HG02938 (cell line): ENCODE data around the gene BOLA1.
A peak's percentile ranks its signal among the peaks of the same experiment; 100 is the strongest.
"Not testable (repeated sequence)": the region's sequence is repeated elsewhere in the genome, so short reads cannot be mapped to it uniquely, and the experiment has no call there.

Experiments
- ATAC-seq: cut with Tn5 transposase; IDR thresholded peaks from one replicate; pipeline ENCODE4 v1.9.1; 2021; ENCODE audit warnings: mild to moderate bottlenecking, moderate library complexity; ENCODE audit not compliant: unreplicated experiment

BOLA1 gene

DNA sequence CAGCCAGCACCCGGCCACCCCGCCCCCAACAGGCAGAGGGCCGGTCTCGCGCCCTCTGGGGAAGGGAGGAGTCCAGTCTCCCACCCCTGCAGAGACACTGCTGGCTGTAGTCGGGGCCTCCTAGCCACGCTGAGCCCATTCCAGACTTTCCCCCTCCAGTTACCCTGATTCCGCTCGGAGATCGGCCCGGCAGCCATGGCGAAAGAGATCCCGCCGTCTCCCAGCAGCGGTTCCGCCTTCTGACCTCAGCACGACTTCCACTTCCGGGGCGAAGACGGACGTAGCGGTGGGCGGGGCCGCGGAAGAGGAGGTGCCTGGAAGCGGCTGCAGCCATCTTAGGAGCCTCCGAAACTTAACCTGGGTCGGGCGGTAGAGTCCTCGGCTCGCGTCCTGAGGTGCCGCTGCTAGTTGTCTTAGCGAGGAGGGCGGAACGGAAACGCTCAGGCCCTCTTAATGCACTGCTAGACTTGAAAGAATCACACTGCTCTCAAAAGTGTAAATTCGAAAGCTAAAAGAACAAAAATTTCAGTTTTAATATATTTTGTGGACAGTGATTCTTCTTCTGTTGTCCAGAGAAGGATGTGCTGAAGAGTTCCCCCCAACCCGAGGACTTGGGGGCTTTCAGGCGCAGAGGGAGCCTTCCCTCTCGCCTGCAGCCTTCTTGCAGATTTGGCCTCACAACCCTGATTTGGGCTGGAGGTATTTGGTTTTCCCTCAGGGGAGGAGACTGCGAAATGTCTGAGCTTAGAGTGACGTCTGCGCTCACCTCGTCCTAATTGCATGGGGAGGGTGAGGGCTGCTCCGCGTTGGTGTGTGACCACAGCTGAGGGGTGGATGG is 28.4 kb downstream of the BOLA1 start, which contains the start of gene SF3B4:
TSS of gene SF3B4 (minus strand) at position 241 of the 838 bp plus-strand sequence. CDS start at position 197, 44 bp downstream.
- ATAC-seq: peak; percentile 91

DNA sequence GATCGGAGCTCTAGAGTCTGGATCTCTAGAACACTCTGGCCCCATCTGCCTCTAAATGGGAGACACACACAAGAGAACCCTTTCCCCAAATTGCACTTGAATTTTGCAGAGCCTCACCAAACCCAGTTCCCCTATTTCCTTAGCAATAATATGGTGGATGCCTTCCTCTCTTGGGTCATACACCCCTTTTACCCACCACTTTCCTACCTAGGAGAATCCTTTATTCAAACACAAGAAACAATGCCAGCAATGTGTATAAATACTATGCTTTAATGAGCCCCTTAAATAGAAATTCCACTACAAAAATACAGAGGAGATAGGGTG is 29.0 kb downstream of the BOLA1 start:
- no peak for ATAC-seq

DNA sequence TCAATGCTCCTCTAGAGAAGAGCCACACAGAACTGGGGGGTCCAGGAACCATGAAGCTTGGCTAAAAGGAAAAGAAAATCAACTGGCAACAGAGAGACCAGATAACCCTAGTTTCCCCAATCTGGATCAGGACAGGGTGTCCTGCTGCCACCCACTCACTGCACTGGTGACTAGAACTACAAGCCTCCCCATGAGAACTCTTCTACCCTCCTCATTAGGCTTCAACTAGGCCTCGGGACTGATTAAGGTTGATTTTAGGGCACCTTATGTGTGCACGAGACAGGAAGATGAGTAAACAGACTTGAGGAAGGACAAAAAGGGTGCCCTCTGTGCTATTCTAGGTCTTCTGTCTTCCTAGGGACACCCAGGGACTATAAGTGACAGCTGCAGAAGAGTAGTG is 30.5 kb downstream of the BOLA1 start:
- ATAC-seq: no peak

DNA sequence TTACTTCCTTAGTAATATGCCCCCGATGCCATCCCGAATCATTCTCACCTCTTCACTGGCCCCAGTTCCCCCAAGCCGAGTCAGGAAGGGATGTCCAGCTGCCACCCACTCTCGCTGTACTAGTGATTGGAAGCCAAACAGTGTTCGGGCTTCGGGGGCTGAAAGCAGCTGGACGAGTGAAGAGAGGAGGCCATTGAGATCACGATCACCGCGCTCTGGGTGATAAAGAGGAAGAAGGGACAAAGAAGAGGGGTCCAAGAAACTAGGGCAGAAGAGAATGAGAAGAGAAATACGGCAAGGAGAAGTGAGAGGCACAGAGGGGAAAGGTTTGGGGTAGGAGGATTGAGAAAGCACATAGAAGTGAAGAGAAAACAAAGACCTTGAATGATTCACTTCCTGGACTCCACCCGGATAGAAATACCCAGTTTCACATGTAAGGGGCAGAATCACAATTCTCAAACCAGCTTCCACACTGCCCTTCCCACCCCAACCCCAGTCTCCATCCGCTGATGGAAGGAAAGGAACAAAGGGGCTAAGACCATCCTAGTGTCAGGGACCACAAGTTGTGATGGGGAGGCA is 31.9 kb downstream of the BOLA1 start:
- ATAC-seq: no peak

DNA sequence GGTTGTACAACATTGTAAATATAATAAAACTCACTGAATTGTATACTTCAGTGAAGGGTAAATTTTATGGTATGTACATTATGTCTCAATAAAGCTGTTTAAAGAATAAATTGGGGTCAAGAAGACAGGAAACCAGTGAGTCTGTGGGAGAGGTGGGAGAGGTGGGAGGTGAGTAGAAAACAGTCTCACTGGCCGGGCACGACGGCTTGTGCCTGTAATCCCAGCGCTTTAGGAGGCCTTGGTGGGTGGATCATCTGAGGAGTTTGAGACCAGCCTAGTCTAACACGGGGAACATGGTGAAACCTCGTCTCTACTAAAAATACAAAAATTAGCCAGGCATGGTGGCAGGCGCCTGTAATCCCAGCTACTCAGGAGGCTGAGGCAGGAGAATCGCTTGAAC is 33.1 kb downstream of the BOLA1 start:
- ATAC-seq: no peak

DNA sequence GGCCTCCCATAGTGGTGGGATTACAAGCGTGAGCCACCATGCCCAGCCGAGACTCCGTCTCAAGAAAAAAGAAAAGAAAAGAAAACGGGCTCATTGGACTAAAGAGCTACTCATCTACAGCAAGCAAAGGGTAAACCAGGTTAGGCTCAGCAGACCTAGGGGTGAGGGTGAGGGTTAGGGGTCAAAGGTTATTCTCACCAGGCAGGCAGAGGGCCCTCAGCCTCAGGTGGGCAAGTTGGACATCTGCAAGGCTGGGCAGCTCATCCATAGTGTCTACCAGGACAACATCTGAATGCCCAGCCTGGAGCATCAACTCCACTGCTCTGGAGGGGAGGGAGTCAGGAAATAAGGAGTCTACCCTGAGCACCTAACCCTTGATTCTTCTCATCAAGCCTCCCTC is 33.8 kb downstream of the BOLA1 start:
- ATAC-seq: no peak

DNA sequence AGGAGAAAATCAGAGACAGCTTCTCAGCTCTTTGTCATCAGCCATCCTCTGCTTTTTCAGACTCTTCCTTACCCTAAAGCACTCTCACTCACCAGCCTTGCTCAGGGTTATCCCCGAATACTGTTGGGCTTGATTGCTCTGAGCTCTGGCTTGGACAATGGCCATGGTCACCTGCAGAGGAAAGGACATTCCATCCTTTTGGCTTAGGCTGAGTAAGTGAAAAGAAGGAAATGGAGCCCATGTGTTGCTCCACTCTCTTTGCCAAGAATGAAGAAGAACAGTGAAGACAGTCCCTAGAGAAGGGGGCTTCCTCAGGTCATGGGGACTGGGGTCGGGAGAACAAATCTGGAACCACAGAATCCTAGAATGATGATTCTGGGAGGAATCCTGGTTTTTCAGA is 35.0 kb downstream of the BOLA1 start:
- no peak for ATAC-seq

DNA sequence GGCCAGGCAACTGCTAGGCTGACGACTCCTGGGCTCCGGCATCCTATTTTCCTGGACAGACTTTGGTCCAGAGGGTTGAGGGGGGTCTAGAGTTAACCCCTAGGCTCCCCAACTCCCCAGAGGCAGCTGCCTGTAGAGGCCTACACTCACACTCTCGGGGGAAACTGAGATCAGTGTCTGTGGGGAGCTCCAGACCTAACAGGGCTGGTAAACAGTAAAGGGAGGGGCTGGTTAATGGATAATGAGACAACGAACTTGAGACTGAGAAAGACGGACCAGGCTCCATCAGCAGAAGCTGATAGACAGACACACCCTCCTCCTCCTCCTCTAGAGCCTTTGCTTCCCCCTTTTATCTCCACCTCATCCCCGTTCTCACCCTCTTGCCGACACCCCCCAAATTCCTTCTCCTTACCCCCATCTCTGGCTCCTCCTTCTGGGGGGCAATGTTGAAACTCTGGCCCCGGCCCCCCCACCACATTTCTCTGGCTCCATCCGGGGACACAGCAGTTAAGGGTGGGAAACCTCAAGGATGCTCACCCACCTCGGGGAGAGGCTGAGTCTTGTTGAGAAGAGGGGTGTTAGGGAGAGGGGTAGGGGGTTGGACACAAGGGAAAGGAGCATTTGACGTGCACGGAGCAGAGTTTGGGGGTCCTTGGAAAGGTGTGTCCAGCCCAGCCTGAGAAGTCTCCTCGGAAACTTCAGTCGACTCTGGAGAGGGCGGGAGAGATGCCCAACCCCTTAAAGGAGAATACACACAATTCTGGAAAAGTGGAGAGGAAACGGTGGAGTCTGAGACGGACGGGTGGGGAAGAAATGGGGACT is 37.0 kb downstream of the BOLA1 start, which contains the start of gene MTMR11:
TSS of gene MTMR11 (minus strand) at position 710 of the 822 bp plus-strand sequence. CDS start at position 478, 232 bp downstream.
- ATAC-seq: no peak

DNA sequence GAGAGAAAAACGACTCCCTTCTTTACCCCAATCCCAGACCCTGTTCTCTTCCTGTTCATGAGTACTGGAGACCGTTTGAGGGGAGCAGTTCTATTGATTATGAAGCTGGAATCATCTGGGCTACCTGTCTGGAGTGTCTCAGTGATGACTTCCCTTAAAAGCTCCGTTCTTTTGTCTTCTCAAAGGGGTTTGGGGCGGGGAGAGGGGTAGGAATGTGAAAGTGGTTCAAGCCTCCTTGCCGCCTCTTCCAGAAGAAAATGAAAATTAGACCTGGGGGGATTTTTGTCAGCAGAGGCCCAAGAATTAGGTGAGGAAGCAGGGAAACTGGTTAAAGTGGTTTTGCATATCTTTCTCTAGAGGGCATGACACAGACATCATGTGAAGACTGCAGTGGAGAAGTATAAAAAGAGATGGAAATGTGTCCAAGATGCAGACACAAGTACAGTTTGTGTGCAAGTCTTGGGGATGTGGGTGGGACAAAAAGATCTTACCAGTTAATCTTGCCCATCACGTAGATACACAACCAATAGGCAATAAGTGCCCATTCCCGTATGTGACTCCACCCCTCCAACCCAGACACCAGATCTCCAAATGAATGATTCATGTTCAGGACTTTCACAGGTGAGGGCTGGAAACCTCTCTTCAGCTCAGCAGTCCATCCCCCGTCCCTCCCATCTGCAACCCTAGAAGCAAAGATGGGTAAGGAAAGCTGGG is 37.8 kb downstream of the BOLA1 start:
- ATAC-seq: no peak

DNA sequence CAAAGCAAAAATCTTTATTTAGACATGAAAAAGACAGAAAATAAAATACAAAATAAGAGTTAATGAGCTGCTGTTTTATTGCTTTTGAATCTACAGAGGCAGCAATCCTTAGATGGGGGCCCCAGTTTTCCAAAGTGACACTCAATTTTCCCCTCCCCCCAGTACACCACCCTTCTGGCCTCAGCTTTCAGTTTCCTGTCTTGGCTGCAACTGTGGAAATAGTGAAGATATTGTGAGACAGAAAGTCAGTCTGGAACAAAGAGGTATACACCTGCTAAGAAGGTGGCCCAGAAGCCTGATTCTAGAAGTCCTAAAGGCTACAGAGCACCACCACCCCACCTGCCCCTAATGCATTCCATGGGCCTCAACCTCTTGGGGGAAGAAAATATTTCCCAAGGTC is 38.4 kb downstream of the BOLA1 start:
- no peak for ATAC-seq

DNA sequence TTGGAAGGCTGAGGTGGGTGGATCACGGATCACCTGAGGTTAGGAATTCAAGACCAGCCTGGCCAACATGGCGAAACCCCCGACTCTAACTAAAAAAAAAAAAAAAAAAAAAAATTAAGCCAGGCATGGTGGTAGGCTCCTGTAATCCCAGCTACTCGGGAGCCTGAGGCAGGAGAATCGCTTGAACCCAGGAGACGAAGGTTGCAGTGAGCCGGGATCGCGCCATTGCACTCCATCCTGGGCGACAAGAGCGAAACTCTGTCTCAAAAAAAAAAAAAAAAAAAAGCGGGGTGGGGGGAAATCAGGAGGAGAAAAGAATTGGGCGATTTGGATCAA is 39.3 kb downstream of the BOLA1 start:
- ATAC-seq: not testable (repeated sequence)

DNA sequence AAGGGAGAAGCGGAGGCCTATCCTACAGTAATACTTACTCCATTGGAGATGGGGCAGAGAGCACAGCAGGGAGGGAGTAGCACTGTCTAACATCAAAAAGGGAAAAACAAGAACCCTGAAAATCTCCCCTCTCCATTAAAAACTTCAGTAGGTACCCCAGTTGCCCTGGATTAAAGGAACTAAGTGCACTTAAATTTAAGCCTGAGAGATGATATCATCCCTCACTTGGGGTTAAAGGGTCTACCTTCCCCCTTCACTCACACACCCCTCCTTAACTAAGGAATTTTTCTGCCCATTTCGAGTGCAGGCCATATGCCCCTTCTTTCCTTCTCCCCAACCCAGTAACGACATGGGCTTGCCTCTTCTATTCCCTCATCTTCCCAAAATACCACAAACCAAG is 41.1 kb downstream of the BOLA1 start:
- no peak for ATAC-seq

DNA sequence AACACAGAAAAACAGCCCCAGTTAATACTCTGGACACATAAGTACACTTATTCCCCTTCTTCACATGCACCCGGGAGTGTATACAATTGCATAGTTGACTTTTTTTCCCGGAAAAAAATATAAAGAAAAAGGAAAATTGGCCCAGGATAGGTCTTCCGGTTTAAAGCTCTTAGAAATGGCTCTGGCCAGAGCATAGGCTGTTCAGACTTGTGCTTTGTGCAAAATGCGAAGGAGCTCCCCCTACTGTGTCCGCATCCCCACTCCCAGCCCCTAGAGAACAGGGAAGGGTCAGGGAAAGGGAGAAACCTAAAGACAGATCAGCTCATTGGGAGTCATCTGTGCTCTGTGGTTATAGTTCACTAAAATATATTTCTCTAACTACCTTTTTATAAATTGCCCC is 42.8 kb downstream of the BOLA1 start:
- no peak for ATAC-seq

DNA sequence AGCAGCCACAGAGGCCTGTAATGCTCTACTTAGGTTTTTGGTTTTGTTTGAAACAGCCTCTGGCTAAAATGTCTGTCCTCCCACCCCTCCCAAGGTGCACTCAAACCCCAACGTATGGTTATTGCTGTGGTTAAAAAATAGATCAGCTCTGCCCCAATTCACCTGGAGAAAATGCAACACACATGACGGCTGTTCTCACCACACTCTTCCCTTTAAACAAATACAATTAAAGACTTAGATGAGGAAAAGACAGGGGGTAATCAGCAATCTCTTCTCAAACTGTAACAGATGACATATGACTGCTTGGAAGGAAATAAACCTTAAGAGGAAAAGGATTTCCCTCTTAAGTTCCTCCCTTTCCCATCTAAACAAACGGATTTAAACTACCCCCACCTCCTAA is 43.5 kb downstream of the BOLA1 start:
- no peak for ATAC-seq

DNA sequence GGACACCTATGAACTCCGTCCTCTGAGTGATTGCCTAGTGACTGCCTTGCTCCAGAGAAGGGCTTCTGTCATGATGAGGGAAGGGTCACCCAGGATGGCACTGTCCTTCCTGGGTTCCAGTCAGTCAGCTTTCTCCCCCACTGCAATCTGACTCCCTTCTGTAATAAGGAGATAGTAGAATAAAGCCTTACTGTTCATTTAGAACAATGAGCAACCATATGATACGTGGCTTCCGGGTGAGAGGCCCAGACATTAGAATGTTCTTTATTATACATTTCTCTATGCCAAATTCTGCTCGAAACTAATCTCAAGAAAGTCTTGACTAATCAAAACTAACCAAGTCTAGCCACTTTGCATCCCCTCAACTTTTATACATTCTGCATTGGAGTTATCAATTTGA is 45.8 kb downstream of the BOLA1 start:
- no peak for ATAC-seq

DNA sequence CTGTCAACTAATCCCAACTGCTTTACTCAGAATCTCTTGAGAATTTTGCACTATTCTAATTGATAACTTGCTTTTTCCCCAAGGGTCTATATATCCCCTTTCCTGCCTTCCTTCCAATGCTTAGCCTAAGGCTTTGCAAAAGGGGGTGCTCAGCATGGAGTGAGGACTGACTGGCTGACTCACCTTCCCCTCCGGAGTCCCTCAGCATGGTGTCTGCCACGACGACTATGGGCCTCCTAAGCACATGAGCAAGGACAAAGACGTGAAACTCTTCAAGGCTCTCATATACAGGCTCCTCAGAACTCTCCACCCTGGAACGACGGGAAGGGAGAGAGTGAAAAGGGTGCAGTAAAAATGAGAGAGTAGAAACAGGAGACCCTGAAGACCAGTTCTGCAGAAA is 50.5 kb downstream of the BOLA1 start:
- no peak for ATAC-seq
